Ishikawa (cell line): ENCODE data around the gene DDTL.

Experiments used
- CEBPB ChIP-seq: IDR thresholded peaks from 2 replicates; pipeline ENCODE4 v1.6.1; 2012
- CREB1 ChIP-seq: IDR thresholded peaks from 2 replicates; pipeline ENCODE4 v1.6.1; 2012; ENCODE audit warnings: low read depth
- EGR1 ChIP-seq: IDR thresholded peaks from 2 replicates; pipeline ENCODE4 v1.6.1; 2012
- EP300 ChIP-seq: IDR thresholded peaks from 2 replicates; pipeline ENCODE4 v1.6.1; 2012; ENCODE audit warnings: borderline replicate concordance
- FOXM1 ChIP-seq: IDR thresholded peaks from 2 replicates; pipeline ENCODE4 v1.6.1; 2012; ENCODE audit warnings: low read depth, borderline replicate concordance
- NFIC ChIP-seq: IDR thresholded peaks from 2 replicates; pipeline ENCODE4 v1.6.1; 2012
- RAD21 ChIP-seq: IDR thresholded peaks from 2 replicates; pipeline ENCODE4 v1.6.1; 2012; ENCODE audit warnings: low read depth
- TAF1 ChIP-seq: IDR thresholded peaks from 2 replicates; pipeline ENCODE4 v1.6.1; 2012; ENCODE audit warnings: low read depth, mild to moderate bottlenecking
- TCF12 ChIP-seq: IDR thresholded peaks from 2 replicates; pipeline ENCODE4 v1.6.1; 2012; ENCODE audit warnings: low read depth
- TEAD4 ChIP-seq: IDR thresholded peaks from 2 replicates; pipeline ENCODE4 v1.6.1; 2012
- USF1 ChIP-seq: IDR thresholded peaks from 2 replicates; pipeline ENCODE4 v1.6.1; 2012
- YY1 ChIP-seq: IDR thresholded peaks from 2 replicates; pipeline ENCODE4 v1.6.1; 2012; ENCODE audit warnings: low read depth
- ZBTB7A ChIP-seq: IDR thresholded peaks from 2 replicates; pipeline ENCODE4 v1.6.1; 2012; ENCODE audit warnings: low read depth
- TF ChIP-seq, protein P1 (sequence below): IDR thresholded peaks from 2 replicates; pipeline ENCODE4 v1.6.1; 2012; ENCODE audit warnings: low read depth, mild to moderate bottlenecking
- TF ChIP-seq, protein P2 (sequence below): IDR thresholded peaks from 2 replicates; pipeline ENCODE4 v1.6.1; 2012

DDTL gene

DNA sequence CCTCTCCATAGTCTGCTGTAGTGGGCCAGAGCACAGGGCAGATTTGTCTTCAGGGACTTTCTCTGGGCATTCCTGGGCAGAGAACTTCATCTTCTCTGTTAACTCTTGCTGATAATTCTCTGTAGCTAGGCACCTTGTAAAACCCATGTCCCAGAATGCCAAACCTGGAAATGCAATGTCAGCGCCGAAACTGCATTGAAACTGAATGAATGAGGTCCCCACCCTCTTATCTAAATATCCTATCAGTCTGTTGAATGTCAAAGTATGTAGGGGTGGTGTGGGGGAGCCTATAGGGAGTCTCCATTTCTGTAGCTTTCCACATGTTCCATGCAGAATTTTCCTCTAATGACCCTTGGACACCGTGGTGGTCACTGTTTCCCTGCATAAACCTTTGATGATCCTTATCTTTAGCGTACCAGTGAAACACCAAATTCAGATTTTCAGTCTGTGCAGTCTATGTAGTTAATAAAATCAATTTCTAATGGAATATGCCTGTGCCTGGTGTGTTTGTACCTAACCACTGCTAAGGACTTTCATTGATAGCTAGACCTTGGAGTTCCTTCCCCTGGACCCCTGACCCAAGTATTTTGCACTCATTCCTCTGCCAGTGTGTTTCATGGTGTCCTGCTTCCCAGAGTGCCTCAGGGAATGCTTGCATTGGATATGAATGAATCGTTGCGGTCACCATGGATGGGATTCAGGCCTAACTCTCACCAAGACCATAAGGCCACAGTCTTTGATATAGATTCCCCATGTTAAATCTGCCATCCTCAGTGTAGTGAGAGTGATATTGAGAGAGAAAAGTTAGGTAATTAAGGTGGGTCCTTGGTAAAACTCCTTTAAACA, 41.9 kb downstream of the DDTL start:
- TF ChIP-seq FOXM1 (no peak), TAF1 (no peak), TEAD4 (no peak), TCF12 (no peak), EGR1 (no peak), YY1 (no peak), USF1 (no peak), EP300 (no peak), CEBPB (no peak), RAD21 (no peak), NFIC (no peak), CREB1 (no peak), ZBTB7A (no peak)
- TF ChIP-seq, protein P1, sequence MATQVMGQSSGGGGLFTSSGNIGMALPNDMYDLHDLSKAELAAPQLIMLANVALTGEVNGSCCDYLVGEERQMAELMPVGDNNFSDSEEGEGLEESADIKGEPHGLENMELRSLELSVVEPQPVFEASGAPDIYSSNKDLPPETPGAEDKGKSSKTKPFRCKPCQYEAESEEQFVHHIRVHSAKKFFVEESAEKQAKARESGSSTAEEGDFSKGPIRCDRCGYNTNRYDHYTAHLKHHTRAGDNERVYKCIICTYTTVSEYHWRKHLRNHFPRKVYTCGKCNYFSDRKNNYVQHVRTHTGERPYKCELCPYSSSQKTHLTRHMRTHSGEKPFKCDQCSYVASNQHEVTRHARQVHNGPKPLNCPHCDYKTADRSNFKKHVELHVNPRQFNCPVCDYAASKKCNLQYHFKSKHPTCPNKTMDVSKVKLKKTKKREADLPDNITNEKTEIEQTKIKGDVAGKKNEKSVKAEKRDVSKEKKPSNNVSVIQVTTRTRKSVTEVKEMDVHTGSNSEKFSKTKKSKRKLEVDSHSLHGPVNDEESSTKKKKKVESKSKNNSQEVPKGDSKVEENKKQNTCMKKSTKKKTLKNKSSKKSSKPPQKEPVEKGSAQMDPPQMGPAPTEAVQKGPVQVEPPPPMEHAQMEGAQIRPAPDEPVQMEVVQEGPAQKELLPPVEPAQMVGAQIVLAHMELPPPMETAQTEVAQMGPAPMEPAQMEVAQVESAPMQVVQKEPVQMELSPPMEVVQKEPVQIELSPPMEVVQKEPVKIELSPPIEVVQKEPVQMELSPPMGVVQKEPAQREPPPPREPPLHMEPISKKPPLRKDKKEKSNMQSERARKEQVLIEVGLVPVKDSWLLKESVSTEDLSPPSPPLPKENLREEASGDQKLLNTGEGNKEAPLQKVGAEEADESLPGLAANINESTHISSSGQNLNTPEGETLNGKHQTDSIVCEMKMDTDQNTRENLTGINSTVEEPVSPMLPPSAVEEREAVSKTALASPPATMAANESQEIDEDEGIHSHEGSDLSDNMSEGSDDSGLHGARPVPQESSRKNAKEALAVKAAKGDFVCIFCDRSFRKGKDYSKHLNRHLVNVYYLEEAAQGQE: no peak

- TF ChIP-seq TAF1: no peak
- no peak for TF ChIP-seq YY1
- TF ChIP-seq EGR1: no peak
- no peak for TF ChIP-seq EP300
- TF ChIP-seq, protein P2, sequence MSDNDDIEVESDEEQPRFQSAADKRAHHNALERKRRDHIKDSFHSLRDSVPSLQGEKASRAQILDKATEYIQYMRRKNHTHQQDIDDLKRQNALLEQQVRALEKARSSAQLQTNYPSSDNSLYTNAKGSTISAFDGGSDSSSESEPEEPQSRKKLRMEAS: no peak
- no peak for TF ChIP-seq CEBPB
- TF ChIP-seq USF1: no peak
- no peak for TF ChIP-seq RAD21
- no peak for TF ChIP-seq TCF12
- TF ChIP-seq, protein P1: no peak
- TF ChIP-seq FOXM1: no peak
- TF ChIP-seq CREB1: no peak
- TF ChIP-seq ZBTB7A: no peak
Measured at GRCh38 chr22:24009227-24010017, 42.7 kb downstream of the DDTL start.

DNA sequence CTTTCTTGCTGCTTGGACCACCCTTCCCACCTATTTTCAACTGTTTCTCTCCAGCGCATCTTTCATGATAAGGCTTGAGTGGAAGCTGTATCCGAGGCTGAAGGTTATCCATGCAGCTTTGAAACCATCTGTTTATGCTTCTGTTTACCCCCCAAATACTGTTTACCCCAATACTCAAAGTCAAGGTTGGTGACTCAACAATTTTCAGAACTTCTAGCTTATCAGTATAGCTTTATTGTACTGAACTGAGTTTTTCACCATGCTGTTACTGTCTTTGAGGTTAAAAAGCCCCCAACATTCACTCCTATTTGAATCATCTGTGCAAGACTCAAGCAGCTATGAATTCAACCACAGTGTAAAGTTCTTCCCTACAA, 43.3 kb downstream of the DDTL start:
- TF ChIP-seq YY1: no peak

DNA sequence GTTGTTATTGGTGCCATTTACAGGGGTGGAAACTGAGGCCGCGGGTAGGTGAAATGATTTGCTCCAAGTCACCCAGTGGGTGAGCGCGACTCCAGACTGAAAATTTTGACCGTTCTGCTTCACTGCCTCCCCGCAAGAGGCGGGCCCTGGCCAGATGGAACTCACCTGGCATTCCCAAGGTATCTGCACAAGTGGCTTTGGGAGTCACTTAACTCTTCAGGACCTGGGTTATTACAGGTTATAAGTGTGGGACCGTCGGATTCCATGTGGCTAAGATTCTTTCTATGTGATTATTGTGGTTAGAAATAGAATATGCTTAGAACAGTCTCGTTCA, 45.0 kb downstream of the DDTL start:
- TF ChIP-seq, protein P2: peak; percentile 46
- TF ChIP-seq EP300 (no peak), TCF12 (peak; percentile 24; the same call in 1 of the 2 replicates), TAF1 (no peak; the same call in 1 of the 2 replicates), RAD21 (no peak), NFIC (peak; percentile 37; the same call in 1 of the 2 replicates), TEAD4 (0 out of 2 replicates have a peak, but pooled peaks have one; percentile 33)

DNA sequence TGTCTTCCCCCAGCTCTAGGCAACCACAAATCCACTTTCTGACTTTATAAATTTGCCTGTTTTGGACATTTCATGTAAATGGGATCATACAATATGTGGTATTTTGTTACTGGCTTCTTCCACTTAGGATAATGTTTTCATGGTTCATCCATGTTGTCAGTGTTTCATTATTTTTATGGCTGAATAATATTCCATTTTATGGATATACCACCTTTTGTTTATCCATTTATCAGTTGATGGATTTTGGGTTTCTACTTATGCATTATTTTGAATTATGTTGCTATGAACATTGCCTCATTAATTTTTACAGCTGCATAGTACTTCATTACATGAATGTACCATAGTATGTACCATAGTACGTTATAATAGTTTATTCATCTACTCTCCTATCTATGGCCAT, 49.5 kb downstream of the DDTL start:
- TF ChIP-seq RAD21 (no peak), EGR1 (no peak), FOXM1 (no peak), CREB1 (no peak), USF1 (no peak), EP300 (no peak), TEAD4 (no peak)
- TF ChIP-seq, protein P1: no peak
